ENCODE results near the gene DTD1.

DNA sequence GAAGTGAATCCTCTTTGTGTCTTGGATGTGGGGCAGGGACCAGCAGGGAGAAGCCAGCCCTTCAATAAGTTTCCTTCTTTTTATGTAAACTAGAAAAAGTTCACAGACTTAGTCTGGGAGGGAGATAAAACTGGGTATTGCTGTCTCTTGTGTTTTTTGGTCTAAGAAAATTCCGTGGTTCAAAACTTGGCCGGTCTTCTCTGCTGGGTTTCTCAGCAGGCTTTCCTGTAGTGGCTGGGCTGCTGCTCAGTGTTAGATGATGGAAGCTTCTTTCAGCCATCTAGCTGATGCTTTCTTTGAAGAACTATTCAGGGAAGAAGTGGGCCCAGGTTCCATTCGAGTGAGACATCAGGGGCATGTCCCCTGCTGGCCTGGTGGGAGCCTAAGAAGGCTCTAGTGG, 155.0 kb downstream of the DTD1 start:
- TF ChIP-seq, protein P1, sequence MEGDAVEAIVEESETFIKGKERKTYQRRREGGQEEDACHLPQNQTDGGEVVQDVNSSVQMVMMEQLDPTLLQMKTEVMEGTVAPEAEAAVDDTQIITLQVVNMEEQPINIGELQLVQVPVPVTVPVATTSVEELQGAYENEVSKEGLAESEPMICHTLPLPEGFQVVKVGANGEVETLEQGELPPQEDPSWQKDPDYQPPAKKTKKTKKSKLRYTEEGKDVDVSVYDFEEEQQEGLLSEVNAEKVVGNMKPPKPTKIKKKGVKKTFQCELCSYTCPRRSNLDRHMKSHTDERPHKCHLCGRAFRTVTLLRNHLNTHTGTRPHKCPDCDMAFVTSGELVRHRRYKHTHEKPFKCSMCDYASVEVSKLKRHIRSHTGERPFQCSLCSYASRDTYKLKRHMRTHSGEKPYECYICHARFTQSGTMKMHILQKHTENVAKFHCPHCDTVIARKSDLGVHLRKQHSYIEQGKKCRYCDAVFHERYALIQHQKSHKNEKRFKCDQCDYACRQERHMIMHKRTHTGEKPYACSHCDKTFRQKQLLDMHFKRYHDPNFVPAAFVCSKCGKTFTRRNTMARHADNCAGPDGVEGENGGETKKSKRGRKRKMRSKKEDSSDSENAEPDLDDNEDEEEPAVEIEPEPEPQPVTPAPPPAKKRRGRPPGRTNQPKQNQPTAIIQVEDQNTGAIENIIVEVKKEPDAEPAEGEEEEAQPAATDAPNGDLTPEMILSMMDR (IDR thresholded peaks at IDR 0.05; ENCODE audit: insufficient read depth, low read depth, low read length): no peak
- TF ChIP-seq EZH2 (IDR thresholded peaks at IDR 0.05; ENCODE audit: insufficient read depth, low read length): no peak

Data from astrocyte (in vitro differentiated cells and primary cell).